GM04504 (cell line): Measurements from ENCODE around the gene JSRP1.

ENCODE experiments used
- DNase-seq: peaks from one replicate; pipeline ENCODE4 v3.0.0-alpha.2; 2012; ENCODE audit warnings: low read depth

JSRP1 gene

DNA sequence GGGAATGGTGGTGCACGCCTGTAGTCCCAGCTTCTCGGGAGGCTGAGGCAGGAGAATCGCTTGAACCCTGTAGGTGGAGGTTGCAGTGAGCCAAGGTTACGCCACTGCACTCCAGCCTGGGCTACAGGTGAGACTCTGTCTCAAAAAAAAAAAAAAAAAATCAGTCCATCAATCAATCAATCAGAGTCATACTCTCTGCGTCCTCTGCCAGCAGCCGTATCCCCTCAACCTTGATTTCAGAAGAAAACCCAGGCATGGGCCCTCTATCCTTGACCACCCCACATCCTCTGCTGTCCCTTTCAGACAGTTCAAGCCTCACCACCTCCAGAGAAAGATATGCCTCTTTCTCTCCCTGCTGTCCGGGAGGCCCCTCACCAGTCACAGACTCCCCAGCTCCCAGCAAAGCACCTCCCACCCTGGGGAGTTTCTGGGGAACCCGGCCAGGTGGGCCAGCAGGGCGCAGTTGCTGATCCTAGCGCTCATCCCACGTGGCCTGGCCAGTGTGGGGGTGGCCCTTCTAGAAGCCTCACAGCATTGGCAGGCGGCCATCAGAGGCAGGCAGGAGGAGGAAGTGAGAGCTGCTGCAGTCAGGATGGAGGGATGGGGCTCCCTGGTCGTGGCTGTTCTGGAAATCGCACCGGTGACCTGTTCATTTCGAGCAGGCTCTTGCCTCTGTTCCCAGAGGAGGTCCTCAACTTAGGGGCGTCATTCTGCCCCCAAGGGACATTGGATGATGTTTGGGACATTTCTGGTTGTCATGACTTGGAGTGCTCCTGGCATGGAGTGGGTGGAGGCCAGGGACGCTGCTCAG is 10.2 kb upstream of the JSRP1 start:
- no peak for DNase-seq

DNA sequence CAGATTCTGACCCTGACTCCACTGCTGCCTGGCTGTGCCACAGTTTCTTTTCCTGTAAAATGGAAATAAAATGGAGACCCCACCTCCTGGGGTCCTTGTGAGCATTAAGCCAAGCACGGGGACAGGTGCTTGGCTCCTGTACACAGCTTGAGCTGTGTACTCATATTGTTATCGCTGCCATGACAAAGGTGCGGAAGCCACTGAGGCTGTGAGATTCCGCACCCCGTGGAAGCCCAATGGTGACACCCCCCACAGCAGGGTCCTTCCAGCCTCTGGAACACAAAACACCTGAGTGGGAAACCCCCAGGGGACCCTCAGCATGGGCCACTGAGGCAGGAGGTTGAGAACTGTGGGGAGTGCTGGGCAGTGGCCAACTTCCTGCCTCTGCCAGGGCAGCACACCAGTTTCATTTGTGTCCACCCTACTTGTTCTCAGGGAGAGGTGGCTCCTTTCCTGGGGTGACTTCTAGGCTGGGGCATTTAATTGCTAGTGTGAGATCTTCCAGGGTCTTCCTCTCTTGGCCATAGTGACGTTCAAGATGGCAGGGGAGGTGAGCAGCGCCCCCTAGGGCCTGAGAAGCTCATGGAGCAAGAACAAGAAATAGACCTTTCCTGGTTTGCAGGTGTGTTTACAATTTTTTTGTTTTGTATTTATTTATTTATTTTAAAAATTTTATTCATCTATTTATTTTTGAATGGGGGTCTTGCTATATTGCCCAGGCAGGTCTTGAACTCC is 5.4 kb upstream of the JSRP1 start:
- DNase-seq: no peak

- no peak for DNase-seq
These were observed 4.2 kb upstream of the JSRP1 start for GRCh38 chr19:2260341-2260805.

DNA sequence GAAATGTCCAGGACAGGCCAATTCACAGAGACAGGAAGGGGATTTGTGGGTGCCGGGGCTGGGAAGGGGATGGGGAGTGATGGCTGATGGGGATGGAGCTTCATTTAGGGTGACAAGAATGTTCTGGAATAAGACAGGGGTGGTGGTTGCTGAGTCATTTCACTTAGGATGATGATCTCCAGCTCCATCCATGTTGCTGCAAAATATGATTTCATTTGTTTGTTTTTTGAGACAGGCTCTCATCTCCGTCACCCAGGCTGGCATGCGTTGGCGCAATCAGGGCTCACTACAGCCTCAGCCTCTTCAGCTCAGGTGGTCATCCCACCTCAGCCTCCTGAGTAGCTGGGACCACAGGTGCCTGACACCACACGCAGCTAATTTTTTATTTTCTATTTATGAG is 3.1 kb upstream of the JSRP1 start:
- no peak for DNase-seq

GRCh38 chr19:2255112-2255845 is 938 bp downstream of the JSRP1 start:
- DNase-seq: no peak

DNA sequence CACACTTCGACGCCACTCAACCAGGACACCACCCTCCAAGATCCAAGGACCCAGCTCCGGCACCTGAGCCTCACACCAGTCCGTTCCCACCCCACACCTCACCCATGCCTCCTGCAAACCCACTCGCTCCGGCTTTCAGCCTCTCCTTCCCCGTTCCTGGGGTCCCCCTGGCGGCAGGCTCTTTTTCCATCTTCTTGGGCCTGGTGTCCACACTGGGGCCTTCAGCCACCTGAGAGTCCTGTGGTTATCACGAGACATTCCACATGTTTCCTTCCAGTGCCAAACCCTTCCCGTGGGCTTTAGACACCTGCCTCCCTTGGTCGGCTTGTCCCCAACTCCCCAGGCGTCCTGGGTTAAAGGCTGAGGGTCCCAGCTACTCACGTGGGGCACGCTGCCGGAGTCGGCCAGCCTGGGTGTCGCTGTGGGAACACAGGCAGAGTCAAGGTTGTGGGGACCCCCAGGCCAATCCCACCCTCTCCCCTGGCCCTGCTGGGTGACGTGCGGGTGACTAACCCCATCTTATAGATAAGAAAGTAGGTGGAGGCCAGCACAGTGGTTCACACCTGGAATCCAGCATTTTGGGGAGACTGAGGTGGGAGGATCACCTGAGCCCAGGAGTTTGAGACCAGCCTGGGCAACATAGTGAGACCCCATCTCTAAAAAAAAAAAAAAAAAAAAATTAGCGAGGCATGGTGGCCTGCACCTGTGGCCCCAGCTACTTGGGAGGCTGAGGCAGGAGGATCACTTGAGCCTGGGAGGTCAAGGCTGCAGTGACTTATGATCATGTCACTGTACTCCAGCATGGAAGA is 1.9 kb downstream of the JSRP1 start:
- DNase-seq: no peak

DNA sequence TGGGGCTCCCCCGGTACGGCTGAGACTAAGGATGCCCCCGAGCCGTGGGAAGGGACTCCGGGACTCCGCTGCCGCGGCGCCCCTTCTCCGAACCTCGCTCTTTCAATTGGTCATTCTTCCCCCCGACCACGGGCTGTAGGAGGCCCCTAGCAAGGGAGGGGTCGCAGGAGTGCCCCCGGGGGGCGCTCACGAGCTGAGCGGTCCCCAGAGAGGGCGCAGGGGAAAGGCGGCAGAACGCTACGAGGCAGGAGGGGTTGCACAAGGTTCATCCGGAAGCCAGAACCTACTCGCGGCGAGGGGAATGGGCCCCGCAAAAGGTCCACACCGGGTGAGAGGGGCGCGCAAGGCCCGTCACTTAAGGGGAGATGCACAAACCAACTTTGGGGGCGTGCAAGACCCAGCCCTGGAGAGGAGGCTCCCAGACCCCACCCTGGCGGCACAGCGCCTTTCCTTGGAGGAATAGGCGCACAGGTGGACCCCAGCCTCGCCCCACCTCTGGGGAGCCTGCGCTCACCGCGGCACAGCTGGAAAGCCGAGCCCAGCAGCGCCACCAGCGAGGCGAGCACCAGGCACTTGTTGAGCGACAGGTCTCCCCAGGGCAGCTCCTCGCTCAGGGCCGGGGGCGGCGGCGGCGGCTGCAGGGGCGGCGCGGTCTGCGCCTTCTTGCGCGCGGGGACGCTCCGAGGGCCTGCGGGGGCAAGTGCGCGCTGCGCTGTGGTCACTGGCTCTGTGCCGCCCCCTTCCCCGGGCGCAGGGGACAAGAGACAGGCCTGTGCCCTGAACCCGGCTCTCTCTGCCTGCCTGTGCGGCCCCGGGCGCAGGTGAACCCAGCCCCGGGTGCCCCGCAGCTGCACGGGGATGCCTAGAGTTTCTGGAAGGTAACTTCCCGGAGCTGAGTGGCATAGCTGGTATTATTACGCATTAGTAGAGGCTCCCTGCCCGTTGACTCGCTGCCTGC is 2.8 kb downstream of the JSRP1 start:
- no peak for DNase-seq

DNA sequence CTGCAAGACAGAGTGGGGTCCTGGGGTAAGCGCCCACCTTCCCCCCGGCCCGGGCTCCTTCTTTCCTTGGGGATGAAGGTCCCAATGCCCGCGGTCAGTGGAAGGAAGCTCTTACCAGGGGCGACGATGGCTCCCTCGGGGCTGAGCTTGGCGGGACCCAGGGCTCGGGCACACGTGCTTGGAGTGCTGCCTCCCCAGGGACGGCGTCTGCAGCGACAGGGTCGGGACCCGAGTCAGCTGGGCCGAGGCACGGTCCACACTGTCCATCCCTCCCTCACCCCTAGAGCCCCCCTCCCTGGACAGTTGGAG is 3.5 kb downstream of the JSRP1 start:
- DNase-seq: no peak

DNA sequence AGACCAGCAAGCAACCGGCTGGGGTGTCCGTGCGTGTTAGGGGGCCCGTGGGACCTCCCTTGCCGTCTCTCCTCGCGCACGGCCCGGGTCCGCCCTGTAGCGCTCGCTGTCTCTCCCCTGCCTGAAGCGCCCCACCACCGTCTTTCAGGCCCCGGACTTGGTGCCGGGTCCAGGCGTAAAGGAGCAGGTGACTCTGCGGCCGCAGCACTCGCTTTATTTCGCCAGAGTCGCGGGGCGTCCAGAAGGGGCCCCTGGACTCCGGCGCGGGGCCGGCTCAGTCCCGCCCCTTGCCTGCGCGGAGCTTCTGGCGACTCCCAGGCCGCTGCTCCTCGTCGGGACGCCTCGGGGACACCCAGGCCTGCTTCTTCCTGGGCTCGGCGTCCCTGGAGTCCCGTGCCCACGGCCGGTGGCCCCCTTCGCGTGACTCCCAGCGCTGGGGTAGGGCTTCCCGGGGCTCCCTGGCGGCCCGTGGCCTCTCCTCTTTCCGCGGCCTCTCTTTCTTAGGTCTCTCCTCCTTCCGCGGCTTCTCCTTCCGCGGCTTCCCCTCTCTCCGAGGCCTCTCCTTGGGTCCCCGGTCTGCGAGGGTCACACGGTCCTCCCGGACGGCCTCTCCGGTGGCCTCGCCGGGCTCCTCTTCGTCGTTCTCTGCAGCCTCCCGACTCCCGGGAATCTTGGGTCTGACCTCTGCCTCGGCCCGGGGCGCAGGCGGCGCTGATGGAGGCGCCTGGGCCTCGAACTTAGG is 4.0 kb downstream of the JSRP1 start:
- no peak for DNase-seq

GRCh38 chr19:2251106-2252054 is 4.8 kb downstream of the JSRP1 start:
- no peak for DNase-seq

DNA sequence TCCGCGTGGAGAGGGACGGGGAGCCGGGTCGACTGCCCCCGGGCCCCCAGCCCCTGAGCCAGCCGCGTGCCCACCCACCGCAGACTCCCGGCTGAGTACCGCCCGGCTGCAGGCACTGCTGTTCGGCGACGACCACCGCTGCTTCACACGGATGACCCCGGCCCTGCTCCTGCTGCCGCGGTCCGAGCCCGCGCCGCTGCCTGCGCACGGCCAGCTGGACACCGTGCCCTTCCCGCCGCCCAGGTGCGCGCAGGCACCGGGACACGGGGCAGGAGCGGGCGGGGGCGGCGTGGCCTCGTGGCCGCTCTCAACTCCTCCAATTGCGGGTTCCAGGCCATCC is 5.5 kb downstream of the JSRP1 start:
- no peak for DNase-seq

GRCh38 chr19:2249880-2250765 is 6.1 kb downstream of the JSRP1 start:
- DNase-seq: no peak

DNA sequence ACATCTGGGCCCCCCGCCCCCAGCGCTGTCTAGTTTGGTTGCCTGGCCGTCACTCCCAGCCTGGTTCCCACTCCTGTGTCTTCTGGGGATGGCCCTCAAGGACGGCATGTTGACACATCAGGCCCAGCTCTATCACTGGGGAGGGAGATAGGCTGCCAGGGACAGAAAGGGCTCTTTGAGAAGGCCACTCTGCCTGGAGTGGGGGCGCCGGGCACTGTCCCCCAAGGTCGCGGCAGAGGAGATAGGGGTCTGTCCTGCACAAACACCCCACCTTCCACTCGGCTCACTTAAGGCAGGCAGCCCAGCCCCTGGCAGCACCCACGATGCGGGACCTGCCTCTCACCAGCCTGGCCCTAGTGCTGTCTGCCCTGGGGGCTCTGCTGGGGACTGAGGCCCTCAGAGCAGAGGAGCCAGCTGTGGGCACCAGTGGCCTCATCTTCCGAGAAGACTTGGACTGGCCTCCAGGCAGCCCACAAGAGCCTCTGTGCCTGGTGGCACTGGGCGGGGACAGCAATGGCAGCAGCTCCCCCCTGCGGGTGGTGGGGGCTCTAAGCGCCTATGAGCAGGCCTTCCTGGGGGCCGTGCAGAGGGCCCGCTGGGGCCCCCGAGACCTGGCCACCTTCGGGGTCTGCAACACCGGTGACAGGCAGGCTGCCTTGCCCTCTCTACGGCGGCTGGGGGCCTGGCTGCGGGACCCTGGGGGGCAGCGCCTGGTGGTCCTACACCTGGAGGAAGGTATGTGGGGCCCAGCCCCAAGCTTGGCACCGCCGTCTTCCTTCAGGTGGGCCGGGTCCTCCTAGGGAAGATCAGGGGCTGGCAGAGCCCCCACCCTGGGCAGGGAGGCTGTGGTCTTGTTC is 7.0 kb downstream of the JSRP1 start, which contains the start of gene AMH:
Gene AMH, plus strand, starts transcription at position 314 of the 857 bp plus-strand sequence. Its CDS starts 10 bp downstream, at position 324.
- no peak for DNase-seq

GRCh38 chr19:2248136-2249009 is 7.8 kb downstream of the JSRP1 start:
- no peak for DNase-seq

DNA sequence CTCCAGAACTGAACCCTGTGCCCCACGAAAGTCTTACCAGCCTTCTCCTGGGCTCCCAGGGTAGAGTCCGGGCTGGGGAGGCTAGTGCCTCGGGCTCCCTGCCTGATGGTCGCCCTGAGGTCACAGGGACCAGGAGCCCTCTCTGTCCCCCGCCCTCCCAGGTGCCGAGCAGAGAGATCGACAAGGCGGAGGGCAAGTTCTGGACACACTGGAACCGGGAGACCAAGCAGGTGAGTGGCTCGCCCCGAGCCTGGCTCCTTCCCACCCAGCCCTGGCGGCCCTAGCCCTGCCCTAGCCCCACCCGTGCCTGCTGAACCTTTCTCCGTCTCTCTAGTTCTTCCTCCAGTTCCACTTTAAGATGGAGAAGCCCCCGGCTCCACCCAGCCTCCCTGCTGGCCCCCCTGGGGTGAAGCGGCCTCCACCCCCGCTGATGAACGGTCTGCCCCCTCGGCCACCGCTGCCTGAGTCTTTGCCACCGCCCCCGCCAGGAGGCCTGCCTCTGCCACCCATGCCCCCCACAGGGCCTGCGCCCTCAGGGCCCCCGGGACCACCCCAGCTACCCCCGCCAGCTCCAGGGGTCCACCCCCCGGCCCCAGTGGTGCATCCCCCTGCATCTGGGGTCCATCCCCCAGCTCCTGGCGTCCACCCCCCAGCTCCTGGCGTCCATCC is 8.7 kb downstream of the JSRP1 start:
- no peak for DNase-seq
